GM21619 (cell line): Measurements from ENCODE around the gene ANKS3.
"Not testable (repeated sequence)": the region's sequence is repeated elsewhere in the genome, so short reads cannot be mapped to it uniquely, and the experiment has no call there.

Experiments used
- ATAC-seq: cut with Tn5 transposase; IDR thresholded peaks from one replicate; pipeline ENCODE4 v1.9.1; 2021; ENCODE audit not compliant: unreplicated experiment

ANKS3 gene

DNA sequence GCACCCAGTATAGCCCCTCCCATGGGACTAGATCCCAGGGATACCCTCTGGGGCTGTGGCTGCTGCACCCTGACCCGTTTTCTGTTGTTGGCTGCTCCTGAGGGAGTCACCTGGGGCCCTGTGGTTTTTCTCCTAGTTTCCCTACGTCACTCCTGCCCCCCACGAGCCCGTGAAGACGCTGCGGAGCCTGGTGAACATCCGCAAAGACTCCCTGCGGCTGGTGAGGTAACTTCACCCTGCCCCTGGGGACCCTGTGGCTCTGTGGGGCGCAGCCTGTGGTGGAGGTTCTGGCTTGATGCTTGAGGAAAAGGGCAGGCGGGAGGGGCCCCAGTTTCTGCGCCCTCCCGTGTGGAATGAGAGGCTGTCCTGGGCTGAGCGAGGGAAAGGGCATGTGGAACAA is 82.2 kb downstream of the ANKS3 start:
- ATAC-seq, result no peak

DNA sequence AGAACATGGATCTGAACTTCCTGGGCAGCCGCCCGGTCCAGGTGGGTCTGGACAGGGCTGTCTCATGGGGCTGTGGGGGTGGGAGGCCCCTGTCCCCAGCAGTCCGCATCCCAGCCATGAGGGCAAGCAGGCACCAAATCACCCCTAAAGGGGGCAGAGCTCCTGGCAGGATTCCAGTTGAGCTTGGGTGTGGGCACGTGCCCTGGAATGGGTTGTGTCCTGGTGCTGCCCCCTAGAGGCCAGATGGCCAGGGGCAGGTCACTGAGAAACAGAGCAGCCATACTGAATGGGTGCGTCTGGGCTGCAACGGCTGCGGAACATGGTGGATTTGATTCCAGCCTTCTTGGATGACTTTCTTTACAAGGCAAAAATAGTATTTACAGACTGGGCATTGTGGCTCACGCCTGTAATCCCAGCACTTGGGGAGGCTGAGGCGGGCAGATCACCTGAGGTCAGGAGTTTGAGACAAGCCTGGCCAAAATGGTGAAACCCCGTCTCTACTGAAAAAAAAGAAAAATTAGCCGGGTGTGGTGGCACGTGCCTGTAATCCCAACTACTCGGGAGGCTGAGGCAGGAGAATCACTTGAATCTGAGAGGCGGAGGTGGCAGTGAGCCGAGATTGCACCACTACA is 83.5 kb downstream of the ANKS3 start:
- not testable (repeated sequence) for ATAC-seq

DNA sequence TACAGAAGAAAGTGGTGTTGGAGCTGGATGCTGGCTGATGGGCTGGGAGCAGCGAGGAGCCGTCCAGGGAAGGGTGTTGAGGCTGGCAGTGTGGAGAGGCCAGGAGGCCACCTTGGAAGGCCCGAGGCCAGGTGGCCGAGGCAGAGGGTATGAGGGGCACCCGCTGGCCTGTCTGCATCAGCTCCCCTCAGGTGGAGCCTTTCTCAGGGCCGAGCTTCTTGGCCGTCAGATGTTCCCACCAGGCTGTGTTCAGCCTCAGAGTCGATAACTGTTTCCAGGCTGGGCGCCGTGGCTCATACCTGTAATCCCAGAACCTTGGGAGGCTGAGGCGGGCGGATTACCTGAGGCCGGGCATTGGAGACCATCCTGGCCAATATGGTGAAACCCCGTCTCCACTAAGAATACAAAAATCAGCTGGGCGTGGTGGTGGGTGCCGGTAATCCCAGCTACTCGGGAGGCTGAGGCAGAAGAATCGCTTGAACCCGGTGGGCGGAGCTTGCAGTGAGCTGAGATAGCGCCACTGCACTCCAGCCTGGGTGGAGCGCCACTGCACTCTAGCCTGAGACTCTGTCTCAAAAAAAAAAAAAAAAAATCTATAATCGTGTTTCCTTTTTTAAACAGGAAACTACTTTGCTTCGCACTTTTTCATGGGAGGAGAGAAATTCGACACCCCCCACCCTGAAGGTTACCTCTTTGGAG is 84.2 kb downstream of the ANKS3 start:
- ATAC-seq, result no peak

DNA sequence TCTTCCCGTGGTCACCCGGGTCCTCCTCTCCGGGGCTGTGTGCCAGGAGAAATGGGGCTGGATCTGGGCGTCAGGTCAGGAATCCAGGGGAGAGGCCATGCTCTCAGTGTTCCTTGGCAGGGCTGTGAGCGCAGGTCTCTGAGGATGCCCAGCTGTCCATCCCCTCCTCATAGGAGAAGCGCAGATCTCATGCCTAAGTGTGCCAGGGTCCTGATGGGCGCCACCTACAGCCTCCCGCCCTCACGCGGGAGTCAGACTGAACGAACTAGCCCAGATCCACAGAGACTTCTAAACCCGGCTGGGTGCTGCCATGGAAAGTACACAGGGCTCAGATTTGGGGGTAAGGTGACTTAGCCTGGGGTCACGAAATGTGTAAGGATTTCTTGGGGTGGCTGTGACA is 85.2 kb downstream of the ANKS3 start:
- no peak for ATAC-seq

DNA sequence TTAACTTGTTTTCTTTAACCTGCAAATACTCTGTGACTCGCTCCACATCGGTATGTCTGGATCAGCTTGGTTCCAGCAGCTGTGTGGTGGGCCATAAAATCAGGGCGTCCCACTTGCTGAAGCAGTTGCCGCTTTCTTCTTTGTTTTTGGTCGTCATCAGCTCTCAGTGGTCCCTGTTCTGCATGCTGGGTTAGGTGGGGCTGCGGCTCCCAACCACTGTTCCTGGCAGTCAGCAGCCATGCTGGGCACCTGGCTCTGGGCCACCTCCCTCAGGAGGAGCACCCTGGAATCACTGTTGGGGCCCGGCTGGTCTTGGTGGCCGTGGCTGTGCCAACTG is 86.5 kb downstream of the ANKS3 start:
- ATAC-seq, result no peak

DNA sequence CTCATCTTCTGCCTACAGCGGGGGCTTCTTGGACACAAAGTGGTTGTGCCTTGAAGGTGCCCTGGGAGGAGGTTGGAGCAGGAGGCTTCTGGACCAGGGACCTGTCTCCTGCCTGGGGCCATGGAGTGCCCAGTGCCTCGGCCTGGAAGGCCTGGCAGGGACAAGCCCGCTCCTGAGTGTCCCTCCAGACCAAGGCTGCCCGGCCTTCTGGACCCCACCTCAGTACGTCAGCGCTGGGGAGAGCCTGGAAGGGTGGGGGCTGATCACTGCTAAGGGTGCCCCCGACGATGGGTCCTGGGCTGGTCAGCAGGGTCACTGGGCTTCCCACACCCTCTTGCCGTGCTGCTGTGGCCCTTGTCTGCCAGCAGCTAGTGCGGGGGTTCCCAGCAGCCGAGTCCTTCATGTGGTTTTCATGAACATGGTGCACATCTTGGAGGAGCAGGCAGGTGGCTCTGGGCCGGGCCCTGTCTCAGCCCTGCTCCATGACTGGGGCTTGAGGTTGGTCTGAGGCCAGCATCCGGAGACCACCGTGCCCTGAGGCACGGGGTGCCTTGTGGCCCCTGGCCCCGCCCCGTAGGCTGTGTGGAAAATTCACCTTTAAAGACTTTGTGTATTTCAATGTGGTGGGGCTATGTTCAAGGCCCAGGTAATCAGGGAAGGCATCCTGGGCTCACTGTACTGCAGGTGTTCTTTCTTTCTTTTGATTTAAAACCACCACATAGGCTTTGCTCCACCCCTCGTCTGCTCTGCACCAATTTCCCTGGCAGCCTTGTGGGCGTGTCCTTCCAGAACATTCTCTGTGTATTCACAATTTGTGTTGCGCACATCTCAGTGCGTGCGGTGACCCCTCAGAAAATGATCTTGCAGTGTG is 87.1 kb downstream of the ANKS3 start:
- ATAC-seq, result no peak
